Glutamatergic neuron (in vitro differentiated cells): ENCODE results near the gene SETX. TPM values are rescaled to one million over a fixed set of nuclear protein-coding genes. Genes with fewer than 3 reads are reported as not detected.

Source experiments
- DNase-seq: peaks from one replicate; pipeline ENCODE4 v3.0.0; 2022
- H3K27ac Mint-ChIP-seq: one replicate; pipeline ENCODE4 v1.8.0; 2020; ENCODE audit warnings: mild to moderate bottlenecking, mixed read lengths, inconsistent platforms; ENCODE audit not compliant: unreplicated experiment
- H3K27me3 Mint-ChIP-seq: one replicate; pipeline ENCODE4 v1.8.0; 2020; ENCODE audit warnings: mild to moderate bottlenecking, moderate library complexity, mixed read lengths, inconsistent platforms; ENCODE audit not compliant: unreplicated experiment
- H3K36me3 Mint-ChIP-seq: one replicate; pipeline ENCODE4 v1.8.0; 2020; ENCODE audit warnings: mild to moderate bottlenecking, mixed read lengths, inconsistent platforms; ENCODE audit not compliant: unreplicated experiment
- H3K4me1 Mint-ChIP-seq: one replicate; pipeline ENCODE4 v1.8.0; 2020; ENCODE audit warnings: mild to moderate bottlenecking, low read depth, mixed read lengths, inconsistent platforms; ENCODE audit not compliant: unreplicated experiment
- H3K4me3 Mint-ChIP-seq: one replicate; pipeline ENCODE4 v1.8.0; 2020; ENCODE audit warnings: mild to moderate bottlenecking, mixed read lengths, inconsistent platforms; ENCODE audit not compliant: unreplicated experiment
- H3K9me3 Mint-ChIP-seq: one replicate; pipeline ENCODE4 v1.8.0; 2020; ENCODE audit warnings: mild to moderate bottlenecking, moderate library complexity, mixed read lengths, inconsistent platforms; ENCODE audit not compliant: unreplicated experiment
- CTCF ChIP-seq: fragments of 200-600 bp; sonication (generic); IDR thresholded peaks from one replicate; pipeline ENCODE4 v1.5.0; 2021; ENCODE audit not compliant: partially characterized antibody, unreplicated experiment
- total RNA-seq: library from RNA; stranded (reverse); fragmentation: NEBNext Ultra II Directional; extraction: Animal tissue kit (Norgen Biotek cat#: 25700); gene quantifications from one replicate; pipeline ENCODE4 v1.2.1, GENCODE V29; 2021; ENCODE audit not compliant: unreplicated experiment

The SETX gene
- total RNA-seq, 1 donor from 2014 or later, result 48.4 TPM

GRCh38 chr9:132245465-132245864 is 109.3 kb downstream of the SETX start:
- Mint-ChIP-seq H3K4me1 (peaks cover 15% of the 10 kb centered on the region), H3K36me3 (no peaks in the 10 kb centered on the region), H3K27ac (peak overlapping the region; percentile 12), H3K9me3 (peaks cover 7% of the 10 kb centered on the region), H3K4me3 (no peak overlapping the region), H3K27me3 (peaks cover 7% of the 10 kb centered on the region)
- DNase-seq, result no peak
- TF ChIP-seq CTCF, result no peak

GRCh38 chr9:132244582-132245455 is 110.0 kb downstream of the SETX start:
- H3K4me3 Mint-ChIP-seq, result peak overlapping the region; percentile 69
- peaks cover 7% of the 10 kb centered on the region for H3K9me3 Mint-ChIP-seq
- no peaks in the 10 kb centered on the region for H3K36me3 Mint-ChIP-seq
- H3K27ac Mint-ChIP-seq, result peak overlapping the region; percentile 62
- no peak for TF ChIP-seq CTCF
- DNase-seq, result peak; percentile 54
- H3K4me1 Mint-ChIP-seq, result peaks cover 15% of the 10 kb centered on the region
- peaks cover 7% of the 10 kb centered on the region for H3K27me3 Mint-ChIP-seq

GRCh38 chr9:132243156-132244074 is 111.4 kb downstream of the SETX start:
- no peak for DNase-seq
- peak overlapping the region; percentile 91 for H3K4me3 Mint-ChIP-seq
- H3K4me1 Mint-ChIP-seq, result peaks cover 15% of the 10 kb centered on the region
- no peak for TF ChIP-seq CTCF
- H3K27me3 Mint-ChIP-seq, result peaks cover 7% of the 10 kb centered on the region
- H3K27ac Mint-ChIP-seq, result no peak overlapping the region
- peaks cover 7% of the 10 kb centered on the region for H3K9me3 Mint-ChIP-seq
- no peaks in the 10 kb centered on the region for H3K36me3 Mint-ChIP-seq

GRCh38 chr9:132242621-132243155 is 112.1 kb downstream of the SETX start:
- DNase-seq, result no peak
- peak overlapping the region; percentile 86 for H3K27ac Mint-ChIP-seq

More at GRCh38 chr9:132242621-132243155, 112.1 kb downstream of the SETX start:
- peaks cover 15% of the 10 kb centered on the region for H3K4me1 Mint-ChIP-seq
- peak overlapping the region; percentile 91 for H3K4me3 Mint-ChIP-seq
- H3K9me3 Mint-ChIP-seq, result peaks cover 7% of the 10 kb centered on the region
- no peak for TF ChIP-seq CTCF
- peaks cover 7% of the 10 kb centered on the region for H3K27me3 Mint-ChIP-seq
- H3K36me3 Mint-ChIP-seq, result no peaks in the 10 kb centered on the region
